H9 (cell line): Measurements from ENCODE around the gene EMC8. TPM values are rescaled to one million over a fixed set of nuclear protein-coding genes. Genes with fewer than 3 reads are reported as not detected.

Experiments used
- DNase-seq: peaks from one replicate; pipeline ENCODE4 v3.0.0-alpha.2; 2017
- H2AFZ ChIP-seq: one replicate; pipeline ENCODE4 v1.6.1; 2013; ENCODE audit warnings: mild to moderate bottlenecking, low read length, control low read depth, moderate library complexity
- H2AK5ac ChIP-seq: 2 replicates; pipeline ENCODE4 v1.6.1; 2013; ENCODE audit warnings: low read length, control low read depth, mixed read lengths; ENCODE audit not compliant: insufficient read length
- H2BK120ac ChIP-seq: one replicate; pipeline ENCODE4 v1.6.1; 2013; ENCODE audit warnings: low read depth, mild to moderate bottlenecking, low read length, control low read depth, inconsistent platforms; ENCODE audit not compliant: poor library complexity, severe bottlenecking
- H2BK12ac ChIP-seq: 2 replicates; pipeline ENCODE4 v1.6.1; 2013; ENCODE audit warnings: low read length, control low read depth, mixed read lengths, low read depth; ENCODE audit not compliant: insufficient read length
- H2BK15ac ChIP-seq: 2 replicates; pipeline ENCODE4 v1.6.1; 2013; ENCODE audit warnings: low read depth, low read length, control low read depth
- H2BK20ac ChIP-seq: one replicate; pipeline ENCODE4 v1.6.1; 2013; ENCODE audit warnings: low read depth, mild to moderate bottlenecking, low read length, control low read depth, inconsistent platforms; ENCODE audit not compliant: poor library complexity, severe bottlenecking
- H2BK5ac ChIP-seq: 2 replicates; pipeline ENCODE4 v1.6.1; 2013; ENCODE audit warnings: low read length, control low read depth, mixed read lengths; ENCODE audit not compliant: insufficient read length
- H3K14ac ChIP-seq: 2 replicates; pipeline ENCODE4 v1.6.1; 2013; ENCODE audit warnings: low read length, control low read depth; ENCODE audit not compliant: insufficient read depth
- H3K18ac ChIP-seq: 2 replicates; pipeline ENCODE4 v1.6.1; 2013; ENCODE audit warnings: low read depth, mild to moderate bottlenecking, mixed read lengths, low read length, control low read depth; ENCODE audit not compliant: insufficient read length
- H3K23ac ChIP-seq: 2 replicates; pipeline ENCODE4 v1.6.1; 2013; ENCODE audit warnings: low read length, control low read depth, mixed read lengths, low read depth; ENCODE audit not compliant: insufficient read length
- H3K23me2 ChIP-seq: 2 replicates; pipeline ENCODE4 v1.6.1; 2013; ENCODE audit warnings: low read depth, mild to moderate bottlenecking, mixed read lengths, low read length, control low read depth; ENCODE audit not compliant: insufficient read length, poor library complexity, severe bottlenecking
- H3K27ac ChIP-seq: 2 replicates; pipeline ENCODE4 v1.5.1; 2013; ENCODE audit warnings: low read length, control low read depth, mixed read lengths, low read depth; ENCODE audit not compliant: insufficient read length
- H3K27me3 ChIP-seq: 2 replicates; pipeline ENCODE4 v1.6.1; 2013; ENCODE audit warnings: low read length, control low read depth, inconsistent platforms; ENCODE audit not compliant: insufficient read depth
- H3K4ac ChIP-seq: 2 replicates; pipeline ENCODE4 v1.6.1; 2013; ENCODE audit warnings: low read depth, mild to moderate bottlenecking, control low read depth, inconsistent platforms, low read length, moderate library complexity
- H3K4me1 ChIP-seq: 2 replicates; pipeline ENCODE4 v1.6.1; 2013; ENCODE audit warnings: low read length, control low read depth, inconsistent platforms; ENCODE audit not compliant: insufficient read depth
- H3K4me2 ChIP-seq: 2 replicates; pipeline ENCODE4 v1.6.1; 2013; ENCODE audit warnings: low read length, control low read depth, mixed read lengths; ENCODE audit not compliant: insufficient read length, insufficient read depth
- H3K56ac ChIP-seq: 2 replicates; pipeline ENCODE4 v1.6.1; 2013; ENCODE audit warnings: low read depth, mild to moderate bottlenecking, mixed read lengths, low read length, control low read depth; ENCODE audit not compliant: insufficient read length
- H3K79me1 ChIP-seq: 2 replicates; pipeline ENCODE4 v1.6.1; 2013; ENCODE audit warnings: low read depth, mild to moderate bottlenecking, moderate library complexity, low read length, control low read depth, inconsistent platforms; ENCODE audit not compliant: insufficient read depth, poor library complexity, severe bottlenecking
- H3K79me2 ChIP-seq: 2 replicates; pipeline ENCODE4 v1.6.1; 2013; ENCODE audit warnings: low read length, control low read depth, inconsistent platforms; ENCODE audit not compliant: insufficient read depth
- H3K9ac ChIP-seq: 2 replicates; pipeline ENCODE4 v1.6.1; 2013; ENCODE audit warnings: low read length, control low read depth, mixed read lengths; ENCODE audit not compliant: insufficient read length; ENCODE audit errors: extremely low read depth
- H3K9me3 ChIP-seq: one replicate; pipeline ENCODE4 v1.6.1; 2013; ENCODE audit warnings: low read depth, low read length, inconsistent platforms; ENCODE audit not compliant: control insufficient read depth
- H3T11ph ChIP-seq: one replicate; pipeline ENCODE4 v1.6.1; 2013; ENCODE audit warnings: mild to moderate bottlenecking, low read length, control low read depth, inconsistent platforms
- H4K20me1 ChIP-seq: one replicate; pipeline ENCODE4 v1.6.1; 2013; ENCODE audit not compliant: control insufficient read depth, insufficient read length, insufficient read depth
- H4K5ac ChIP-seq: 2 replicates; pipeline ENCODE4 v1.6.1; 2013; ENCODE audit warnings: low read depth, mild to moderate bottlenecking, mixed read lengths, low read length, control low read depth; ENCODE audit not compliant: insufficient read length
- H4K8ac ChIP-seq: replicated peaks from 2 replicates; pipeline ENCODE4 v1.6.1; 2013; ENCODE audit warnings: low read length, control low read depth, mixed read lengths, low read depth; ENCODE audit not compliant: insufficient read length
- H4K91ac ChIP-seq: 2 replicates; pipeline ENCODE4 v1.6.1; 2013; ENCODE audit warnings: low read depth, mild to moderate bottlenecking, moderate library complexity, mixed read lengths, low read length, control low read depth; ENCODE audit not compliant: insufficient read length
- H3K27ac Mint-ChIP-seq, 3 experiments: 2 replicates in 2 of 3; 3 replicates in 1 of 3; pipeline ENCODE4 v1.8.0; 2020 to 2021; ENCODE audit warnings: mixed read lengths in 3 of 3, mild to moderate bottlenecking in 1 of 3, moderate library complexity in 1 of 3
- H3K27me3 Mint-ChIP-seq: 2 replicates; pipeline ENCODE4 v1.8.0; 2021; ENCODE audit warnings: low read depth, mild to moderate bottlenecking, moderate library complexity, mixed read lengths
- H3K36me3 Mint-ChIP-seq, 3 experiments: 2 replicates in 2 of 3; 3 replicates in 1 of 3; pipeline ENCODE4 v1.8.0; 2020 to 2021; ENCODE audit warnings: low read depth in 3 of 3, mixed read lengths in 3 of 3; ENCODE audit not compliant: insufficient read depth in 1 of 3
- H3K4me1 Mint-ChIP-seq, 2 experiments: 2 replicates each; pipeline ENCODE4 v1.8.0; 2020; ENCODE audit warnings: mixed read lengths in 2 of 2
- H3K4me3 Mint-ChIP-seq, 2 experiments: 2 replicates in 1 of 2; 3 replicates in 1 of 2; pipeline ENCODE4 v1.8.0; 2020 to 2021; ENCODE audit warnings: mild to moderate bottlenecking in 2 of 2, mixed read lengths in 2 of 2, moderate library complexity in 1 of 2
- H3K9me3 Mint-ChIP-seq, 2 experiments: 2 replicates in 1 of 2; 3 replicates in 1 of 2; pipeline ENCODE4 v1.8.0; 2020; ENCODE audit warnings: mild to moderate bottlenecking in 2 of 2, mixed read lengths in 2 of 2, moderate library complexity in 1 of 2
- CTCF ChIP-seq: fragments of 200-600 bp; sonication (generic); conservative IDR thresholded peaks from 3 replicates; pipeline ENCODE4 v1.8.0; 2021; ENCODE audit warnings: antibody characterized with exemption, mild to moderate bottlenecking
- WGBS: extraction: QIAGEN DNeasy Blood & Tissue Kit; methylation state at CpG from one replicate; pipeline ENCODE4 v1.1.7; 2013; ENCODE audit warnings: missing lambda C conversion rate, low lambda C conversion rate, mixed read lengths; ENCODE audit not compliant: insufficient read length; ENCODE audit errors: extremely low coverage; 5-methylcytosine and 5-hydroxymethylcytosine counted together
- total RNA-seq: library from RNA; stranded (reverse); gene quantifications from 2 replicates; pipeline ENCODE4 v1.2.1, GENCODE V29; 2021

EMC8 gene
- total RNA-seq, 1 experiment from 2014 or later = 52.3 TPM

- no peak overlapping the region for H4K5ac ChIP-seq
- H3K36me3 Mint-ChIP-seq = peaks cover 17 to 57% (median 44%) of the 10 kb centered on the region in 3 experiments; a peak in 6 of 7 replicates
- no peak overlapping the region for H2BK20ac ChIP-seq
- H3K14ac ChIP-seq = no peak overlapping the region; the same call in 1 of the 2 replicates
- H2AK5ac ChIP-seq = no peak overlapping the region
- no peak overlapping the region for H4K91ac ChIP-seq
- H2BK15ac ChIP-seq = no peak overlapping the region
- no peak overlapping the region for H3K27ac ChIP-seq
- H3K4me2 ChIP-seq = no peak overlapping the region
- no peak for DNase-seq
- no peak overlapping the region for H3T11ph ChIP-seq
- WGBS = no CpG with 5 or more reads among the region's 12 CpGs
- no peak overlapping the region for H2BK12ac ChIP-seq
- H3K27me3 ChIP-seq = no peaks in the 10 kb centered on the region
- no peaks in the 10 kb centered on the region for H3K79me2 ChIP-seq
- no peak overlapping the region for H3K4ac ChIP-seq
- no peak overlapping the region for H3K23ac ChIP-seq
- no peaks in the 10 kb centered on the region for H3K27me3 Mint-ChIP-seq
- no peaks in the 10 kb centered on the region for H3K4me1 ChIP-seq
- no peak overlapping the region for H2BK5ac ChIP-seq
- no peak overlapping the region for H4K8ac ChIP-seq
- H3K4me3 Mint-ChIP-seq = no peak overlapping the region
- H3K27ac Mint-ChIP-seq = no peak overlapping the region
- H2BK120ac ChIP-seq = no peak overlapping the region
- H2AFZ ChIP-seq = no peak overlapping the region
- H4K20me1 ChIP-seq = no peaks in the 10 kb centered on the region
- no peaks in the 10 kb centered on the region for H3K23me2 ChIP-seq
- TF ChIP-seq CTCF = no peak
- H3K4me1 Mint-ChIP-seq = no peaks in the 10 kb centered on the region
- H3K9ac ChIP-seq = no peak overlapping the region
- no peaks in the 10 kb centered on the region for H3K79me1 ChIP-seq
- H3K9me3 Mint-ChIP-seq = no peaks in the 10 kb centered on the region
- no peak overlapping the region for H3K56ac ChIP-seq
- H3K9me3 ChIP-seq = no peaks in the 10 kb centered on the region
- H3K18ac ChIP-seq = no peak overlapping the region
Measured at GRCh38 chr16:85778873-85779272, 20.5 kb downstream of the EMC8 start.
